ENCODE results near the gene NUDT22.

- TF ChIP-seq, protein P1, sequence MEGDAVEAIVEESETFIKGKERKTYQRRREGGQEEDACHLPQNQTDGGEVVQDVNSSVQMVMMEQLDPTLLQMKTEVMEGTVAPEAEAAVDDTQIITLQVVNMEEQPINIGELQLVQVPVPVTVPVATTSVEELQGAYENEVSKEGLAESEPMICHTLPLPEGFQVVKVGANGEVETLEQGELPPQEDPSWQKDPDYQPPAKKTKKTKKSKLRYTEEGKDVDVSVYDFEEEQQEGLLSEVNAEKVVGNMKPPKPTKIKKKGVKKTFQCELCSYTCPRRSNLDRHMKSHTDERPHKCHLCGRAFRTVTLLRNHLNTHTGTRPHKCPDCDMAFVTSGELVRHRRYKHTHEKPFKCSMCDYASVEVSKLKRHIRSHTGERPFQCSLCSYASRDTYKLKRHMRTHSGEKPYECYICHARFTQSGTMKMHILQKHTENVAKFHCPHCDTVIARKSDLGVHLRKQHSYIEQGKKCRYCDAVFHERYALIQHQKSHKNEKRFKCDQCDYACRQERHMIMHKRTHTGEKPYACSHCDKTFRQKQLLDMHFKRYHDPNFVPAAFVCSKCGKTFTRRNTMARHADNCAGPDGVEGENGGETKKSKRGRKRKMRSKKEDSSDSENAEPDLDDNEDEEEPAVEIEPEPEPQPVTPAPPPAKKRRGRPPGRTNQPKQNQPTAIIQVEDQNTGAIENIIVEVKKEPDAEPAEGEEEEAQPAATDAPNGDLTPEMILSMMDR (IDR thresholded peaks at IDR 0.05; ENCODE audit: low read depth, low read length, poor library complexity, severe bottlenecking), result no peak
- no peak for TF ChIP-seq EZH2phosphoT487 (IDR thresholded peaks at IDR 0.05; ENCODE audit: borderline replicate concordance, low read length)
These were observed 22.5 kb upstream of the NUDT22 start for GRCh38 chr11:64203421-64204079.

Data from DOHH2 (cell line).